Endodermal cell (in vitro differentiated cells): ENCODE measurements around the gene NR1I2. TPM values are rescaled to one million over a fixed set of nuclear protein-coding genes. Genes with fewer than 3 reads are reported as not detected.

Source experiments
- DNase-seq: peaks from one replicate; pipeline ENCODE4 v3.0.0-alpha.2; 2017
- H3K27ac ChIP-seq: 2 replicates; pipeline ENCODE4 v1.5.1; 2013; ENCODE audit warnings: mild to moderate bottlenecking, low read depth, low read length, moderate library complexity
- H3K27me3 ChIP-seq: 2 replicates; pipeline ENCODE4 v1.6.1; 2013; ENCODE audit warnings: mild to moderate bottlenecking, low read length, moderate library complexity; ENCODE audit not compliant: insufficient read depth, control insufficient read depth, poor library complexity, severe bottlenecking
- H3K36me3 ChIP-seq: 2 replicates; pipeline ENCODE4 v1.7.0; 2013; ENCODE audit warnings: mild to moderate bottlenecking, low read length, moderate library complexity; ENCODE audit not compliant: control insufficient read depth, insufficient read depth
- H3K4me1 ChIP-seq: one replicate; pipeline ENCODE4 v1.7.0; 2013; ENCODE audit warnings: low read length; ENCODE audit not compliant: control insufficient read depth, insufficient read depth
- H3K4me3 ChIP-seq: 2 replicates; pipeline ENCODE4 v1.5.1; 2013; ENCODE audit warnings: mild to moderate bottlenecking, low read length, moderate library complexity
- H3K9ac ChIP-seq: 2 replicates; pipeline ENCODE4 v1.6.1; 2013; ENCODE audit warnings: mild to moderate bottlenecking, low read length, moderate library complexity; ENCODE audit not compliant: poor library complexity, severe bottlenecking; ENCODE audit errors: extremely low read depth
- H3K9me3 ChIP-seq: 2 replicates; pipeline ENCODE4 v1.6.1; 2013; ENCODE audit warnings: mild to moderate bottlenecking, low read length, moderate library complexity; ENCODE audit not compliant: control insufficient read depth
- H3K27ac Mint-ChIP-seq: 2 replicates; pipeline ENCODE4 v1.8.0; 2020; ENCODE audit warnings: mixed read lengths
- H3K27me3 Mint-ChIP-seq: 2 replicates; pipeline ENCODE4 v1.8.0; 2021; ENCODE audit warnings: mild to moderate bottlenecking, mixed read lengths; ENCODE audit not compliant: insufficient read depth
- H3K36me3 Mint-ChIP-seq: 2 replicates; pipeline ENCODE4 v1.8.0; 2020; ENCODE audit warnings: low read depth, mixed read lengths
- H3K4me1 Mint-ChIP-seq: 2 replicates; pipeline ENCODE4 v1.8.0; 2020; ENCODE audit warnings: mixed read lengths
- H3K4me3 Mint-ChIP-seq: 2 replicates; pipeline ENCODE4 v1.8.0; 2020; ENCODE audit warnings: mild to moderate bottlenecking, moderate library complexity, mixed read lengths
- H3K9me3 Mint-ChIP-seq: 2 replicates; pipeline ENCODE4 v1.8.0; 2020; ENCODE audit warnings: mild to moderate bottlenecking, mixed read lengths
- WGBS, 2 experiments: methylation state at CpG; one replicate each; pipeline versions ENCODE4 v1.1.5 to v1.1.7; 2013; ENCODE audit warnings: missing lambda C conversion rate in 2 of 2, mixed read lengths in 1 of 2; ENCODE audit not compliant: insufficient coverage in 1 of 2, insufficient read length in 1 of 2; 5-methylcytosine and 5-hydroxymethylcytosine counted together
- long read RNA-seq, 4 experiments: library from polyadenylated mRNA in 2 of 4; library from RNA in 1 of 4; library from capped mRNA in 1 of 4; stranded (forward) in 3 of 4; unstranded in 1 of 4; transcript quantifications; one replicate each; pipeline ENCODE4 v2.0.0, GENCODE V29; 2020 to 2021; ENCODE audit warnings: inconsistent platforms in 1 of 4
- polyA plus RNA-seq, 2 experiments: library from polyadenylated mRNA; stranded (reverse); fragments of 50-300 nt; gene quantifications; one replicate each; pipeline ENCODE4 v1.2.3, GENCODE V29; 2013
- total RNA-seq, 2 donors: library from RNA; stranded (reverse); fragmentation: NEBNext Ultra II Directional in 1 of 2; extraction: Animal tissue kit (Norgen Biotek cat#: 25700) in 1 of 2; gene quantifications; 2 replicates in 1 of 2; 3 replicates in 1 of 2; pipeline ENCODE4 v1.2.1, GENCODE V29; 2021
- TF ChIP-seq, protein P1 (sequence below): fragments of 200-600 bp; sonication (generic); conservative IDR thresholded peaks from 2 replicates; pipeline ENCODE4 v1.5.0; 2021; ENCODE audit warnings: antibody characterized with exemption, mild to moderate bottlenecking

Gene NR1I2
- total RNA-seq: under 1 TPM; 0.20 to 0.29 TPM
- polyA plus RNA-seq (2013, experiment 1 of 2): not detected
- not detected for polyA plus RNA-seq (2013, experiment 2 of 2)
- long read RNA-seq, experiment 1: 0 reads
- long read RNA-seq, experiment 2: 0 reads
- long read RNA-seq, experiment 3, partial matches to known transcripts: 0 of 1 reads
- long read RNA-seq, experiment 3, other reads (novel, unspliced or antisense): 1 of 1 reads
- long read RNA-seq, experiment 4: 0 reads

DNA sequence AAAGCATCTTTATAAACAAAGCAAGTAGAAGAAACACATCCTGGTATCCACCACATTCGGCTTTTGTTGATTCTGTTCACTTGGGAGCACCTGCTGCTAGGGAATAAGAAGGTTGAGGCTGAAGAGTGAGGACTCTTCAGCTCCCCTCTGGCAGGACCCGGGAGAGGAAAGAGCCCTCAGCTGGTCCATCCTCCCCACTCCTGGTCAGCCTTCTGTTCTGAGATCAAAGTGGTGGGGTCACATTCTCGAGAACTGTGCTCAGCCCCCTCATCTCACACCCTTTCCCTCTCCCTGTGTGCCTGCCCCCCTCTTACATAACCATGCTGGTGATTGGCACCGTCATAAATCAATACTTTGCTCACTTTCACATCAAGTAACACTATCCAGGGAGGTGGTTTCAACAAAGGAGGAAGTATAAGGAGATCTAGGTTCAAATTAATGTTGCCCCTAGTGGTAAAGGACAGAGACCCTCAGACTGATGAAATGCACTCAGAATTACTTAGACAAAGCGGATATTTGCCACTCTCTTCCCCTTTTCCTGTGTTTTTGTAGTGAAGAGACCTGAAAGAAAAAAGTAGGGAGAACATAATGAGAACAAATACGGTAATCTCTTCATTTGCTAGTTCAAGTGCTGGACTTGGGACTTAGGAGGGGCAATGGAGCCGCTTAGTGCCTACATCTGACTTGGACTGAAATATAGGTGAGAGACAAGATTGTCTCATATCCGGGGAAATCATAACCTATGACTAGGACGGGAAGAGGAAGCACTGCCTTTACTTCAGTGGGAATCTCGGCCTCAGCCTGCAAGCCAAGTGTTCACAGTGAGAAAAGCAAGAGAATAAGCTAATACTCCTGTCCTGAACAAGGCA, at the start of gene NR1I2:
NR1I2 (plus strand) TSS at position 772 of the 869 bp plus-strand sequence.
- no peak for DNase-seq
- H3K27ac Mint-ChIP-seq: no peak within 1 kb of the TSS
- no peaks in the 10 kb centered on the region for H3K36me3 Mint-ChIP-seq
- Histone ChIP-seq H3K4me3 (no peak within 1 kb of the TSS), H3K4me1 (no peaks in the 10 kb centered on the region), H3K36me3 (no peaks in the 10 kb centered on the region), H3K9me3 (peaks cover 2% of the 10 kb centered on the region), H3K27ac (no peak within 1 kb of the TSS), H3K27me3 (no peaks in the 10 kb centered on the region), H3K9ac (no peak within 1 kb of the TSS)
- TF ChIP-seq, protein P1, sequence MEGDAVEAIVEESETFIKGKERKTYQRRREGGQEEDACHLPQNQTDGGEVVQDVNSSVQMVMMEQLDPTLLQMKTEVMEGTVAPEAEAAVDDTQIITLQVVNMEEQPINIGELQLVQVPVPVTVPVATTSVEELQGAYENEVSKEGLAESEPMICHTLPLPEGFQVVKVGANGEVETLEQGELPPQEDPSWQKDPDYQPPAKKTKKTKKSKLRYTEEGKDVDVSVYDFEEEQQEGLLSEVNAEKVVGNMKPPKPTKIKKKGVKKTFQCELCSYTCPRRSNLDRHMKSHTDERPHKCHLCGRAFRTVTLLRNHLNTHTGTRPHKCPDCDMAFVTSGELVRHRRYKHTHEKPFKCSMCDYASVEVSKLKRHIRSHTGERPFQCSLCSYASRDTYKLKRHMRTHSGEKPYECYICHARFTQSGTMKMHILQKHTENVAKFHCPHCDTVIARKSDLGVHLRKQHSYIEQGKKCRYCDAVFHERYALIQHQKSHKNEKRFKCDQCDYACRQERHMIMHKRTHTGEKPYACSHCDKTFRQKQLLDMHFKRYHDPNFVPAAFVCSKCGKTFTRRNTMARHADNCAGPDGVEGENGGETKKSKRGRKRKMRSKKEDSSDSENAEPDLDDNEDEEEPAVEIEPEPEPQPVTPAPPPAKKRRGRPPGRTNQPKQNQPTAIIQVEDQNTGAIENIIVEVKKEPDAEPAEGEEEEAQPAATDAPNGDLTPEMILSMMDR: peak; percentile 55
- H3K4me3 Mint-ChIP-seq: no peak within 1 kb of the TSS
- no peaks in the 10 kb centered on the region for H3K27me3 Mint-ChIP-seq
- WGBS, 2 experiments: 88 to 98% methylated on average over 7 to 10 of the region's 10 CpGs
- H3K9me3 Mint-ChIP-seq: peaks cover under 1% of the 10 kb centered on the region
- H3K4me1 Mint-ChIP-seq: no peaks in the 10 kb centered on the region

DNA sequence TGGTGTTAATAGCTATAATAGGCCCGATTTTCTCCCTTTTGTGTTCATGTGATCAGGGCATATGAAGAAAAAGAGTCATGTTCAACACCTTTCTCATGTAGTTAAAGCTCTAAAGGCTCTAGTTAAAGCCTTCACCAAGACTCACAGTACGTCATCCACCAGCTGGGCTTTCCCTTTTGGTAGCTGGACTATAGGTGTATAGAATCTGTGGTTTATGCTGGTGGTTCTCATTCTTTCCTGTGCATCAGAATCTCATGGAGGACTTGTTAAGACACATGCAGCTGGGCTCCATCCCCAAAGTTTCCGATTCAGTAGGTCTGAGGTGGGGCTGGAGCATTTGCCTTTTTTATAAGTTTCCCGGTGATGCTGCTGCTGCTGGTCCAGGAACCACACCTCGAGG, 48.1 kb upstream of the NR1I2 start:
- Histone ChIP-seq H3K4me1 (no peaks in the 10 kb centered on the region), H3K9ac (no peak overlapping the region), H3K36me3 (no peaks in the 10 kb centered on the region), H3K4me3 (no peak overlapping the region), H3K9me3 (no peaks in the 10 kb centered on the region), H3K27ac (no peak overlapping the region), H3K27me3 (no peaks in the 10 kb centered on the region)
- TF ChIP-seq, protein P1: no peak
- Mint-ChIP-seq H3K27ac (no peak overlapping the region), H3K36me3 (no peaks in the 10 kb centered on the region), H3K4me1 (no peaks in the 10 kb centered on the region), H3K4me3 (no peak overlapping the region), H3K9me3 (no peaks in the 10 kb centered on the region), H3K27me3 (no peaks in the 10 kb centered on the region)
- no peak for DNase-seq
- 92% methylated on average over 2 to 5 of the region's 5 CpGs for WGBS, 2 experiments

DNA sequence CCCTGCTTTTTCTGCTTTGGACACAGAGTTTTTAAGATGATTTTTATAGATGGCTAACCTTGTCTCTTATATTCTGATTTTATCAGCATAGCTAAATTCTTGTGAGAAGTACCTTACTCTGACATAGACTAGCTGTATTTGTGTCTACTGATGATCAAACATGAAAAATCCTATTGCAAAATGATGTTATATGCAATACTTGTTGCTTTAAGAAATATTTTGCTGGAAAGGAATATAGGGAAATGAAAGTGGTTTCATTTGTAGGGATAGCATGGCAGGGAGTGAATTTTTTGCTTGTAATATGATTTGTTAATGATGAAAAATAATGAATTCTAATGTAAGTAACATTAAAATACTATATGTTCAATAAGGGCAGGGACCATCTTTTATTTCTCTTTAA, 43.2 kb upstream of the NR1I2 start:
- Mint-ChIP-seq H3K4me1 (no peaks in the 10 kb centered on the region), H3K4me3 (no peak overlapping the region), H3K27me3 (no peaks in the 10 kb centered on the region), H3K9me3 (no peaks in the 10 kb centered on the region), H3K27ac (no peak overlapping the region), H3K36me3 (no peaks in the 10 kb centered on the region)
- no peak for DNase-seq
- H3K9ac ChIP-seq: no peak overlapping the region
- TF ChIP-seq, protein P1: no peak
- H3K9me3 ChIP-seq: no peaks in the 10 kb centered on the region
- H3K36me3 ChIP-seq: no peaks in the 10 kb centered on the region
- no peaks in the 10 kb centered on the region for H3K4me1 ChIP-seq
- H3K27me3 ChIP-seq: no peaks in the 10 kb centered on the region
- no peak overlapping the region for H3K27ac ChIP-seq
- H3K4me3 ChIP-seq: no peak overlapping the region
